ENCODE results near the gene SLX9.

The SLX9 gene

DNA sequence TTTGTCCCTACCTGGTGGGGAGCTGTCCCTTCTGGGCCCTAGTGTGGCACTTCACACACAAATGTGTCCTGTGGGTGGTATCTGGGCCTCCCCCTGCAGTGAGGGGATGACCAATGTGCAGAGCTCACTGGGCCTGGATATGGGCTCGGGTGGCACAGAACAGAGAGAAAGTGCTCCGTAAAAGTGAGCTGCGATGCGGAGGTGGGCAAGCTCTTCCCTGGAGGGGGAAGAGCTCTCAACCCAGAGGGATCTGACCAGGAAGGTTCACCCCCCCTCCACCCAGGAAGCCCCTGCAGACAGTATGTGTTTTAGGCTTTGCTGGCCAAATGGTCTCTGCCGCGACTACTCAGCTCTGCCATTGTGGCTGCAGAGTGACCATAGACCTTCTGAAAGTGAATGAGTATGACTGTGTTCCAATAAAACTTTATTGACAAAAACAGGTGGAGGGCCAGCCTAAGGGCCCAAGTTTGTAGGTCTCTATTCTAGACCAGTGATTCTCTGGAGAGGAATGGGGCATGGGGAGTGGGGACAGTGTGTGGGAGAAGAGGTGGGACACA lies 10.5 kb upstream of the SLX9 start:
- peak overlapping the region; percentile 68 for H3K4me3 Mint-ChIP-seq
- no peaks in the 10 kb centered on the region for H3K9me3 Mint-ChIP-seq (ENCODE audit: low read depth)
- peak overlapping the region; percentile 86 for H3K27ac Mint-ChIP-seq
- no peaks in the 10 kb centered on the region for H3K27me3 Mint-ChIP-seq
- H3K4me1 Mint-ChIP-seq (ENCODE audit: low read depth): peaks cover 66% of the 10 kb centered on the region
- H3K36me3 Mint-ChIP-seq: no peaks in the 10 kb centered on the region

DNA sequence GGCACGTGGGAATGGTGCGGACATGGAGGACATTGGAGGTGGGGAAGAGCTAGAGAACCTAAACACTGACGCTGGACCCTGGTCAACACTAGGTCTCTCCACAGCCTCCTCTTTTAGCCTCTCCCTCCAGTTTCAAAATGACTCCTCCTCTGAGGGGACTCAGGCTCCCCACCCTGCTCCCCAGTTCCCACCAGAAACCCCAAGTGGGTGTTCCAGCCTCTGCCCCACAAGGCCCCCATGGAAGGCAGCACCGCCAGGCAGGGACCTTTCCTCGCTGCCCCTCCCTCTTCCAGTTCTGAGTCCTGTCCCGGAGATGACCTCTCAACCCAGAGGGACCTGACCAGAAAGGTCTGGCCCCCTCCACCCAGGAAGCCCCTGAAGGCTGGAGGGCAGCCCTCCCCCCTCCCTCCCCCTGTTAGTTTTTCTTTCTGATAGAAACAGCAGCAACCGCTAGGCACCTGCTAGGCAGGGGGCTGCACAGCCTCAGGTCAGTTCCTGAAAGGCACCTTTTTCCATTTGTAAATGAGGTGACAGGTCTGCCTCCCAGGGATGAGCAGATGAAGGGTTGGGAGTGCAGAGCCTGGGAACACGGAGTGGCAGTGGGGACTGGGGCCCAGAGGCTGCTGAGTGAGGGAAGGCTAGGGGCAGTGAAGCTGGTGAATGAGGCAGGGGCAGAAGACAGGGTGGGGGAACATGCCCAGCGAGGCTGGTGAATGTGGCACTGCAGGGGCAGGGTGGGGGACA lies 9.9 kb upstream of the SLX9 start:
- Mint-ChIP-seq H3K4me3 (peak overlapping the region; percentile 86), H3K27ac (peak overlapping the region; percentile 86), H3K27me3 (no peaks in the 10 kb centered on the region), H3K4me1 (ENCODE audit: low read depth) (peaks cover 60% of the 10 kb centered on the region), H3K36me3 (no peaks in the 10 kb centered on the region), H3K9me3 (ENCODE audit: low read depth) (no peaks in the 10 kb centered on the region)

DNA sequence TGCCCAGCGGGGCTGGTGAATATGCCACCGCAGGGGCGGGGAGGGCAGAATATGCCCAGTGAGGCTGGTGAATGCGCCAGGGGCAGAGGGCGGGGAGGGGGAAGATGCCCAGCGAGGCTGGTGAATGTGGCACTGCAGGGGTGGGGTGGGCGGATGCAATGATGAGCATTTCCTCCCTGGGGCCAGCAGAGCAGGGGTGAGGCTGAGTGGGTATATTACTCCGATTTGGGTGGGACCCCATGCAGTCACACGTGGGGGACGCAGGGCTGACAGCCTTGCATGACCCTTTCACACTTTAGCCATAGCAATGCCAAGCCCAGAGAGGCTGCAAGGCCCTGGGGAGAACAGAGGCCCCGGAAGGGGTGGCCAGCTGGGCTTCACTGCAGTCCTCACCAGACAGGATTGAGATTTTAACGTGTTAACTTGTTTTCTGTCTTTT lies 9.3 kb upstream of the SLX9 start:
- Mint-ChIP-seq H3K9me3 (ENCODE audit: low read depth) (no peaks in the 10 kb centered on the region), H3K27me3 (no peaks in the 10 kb centered on the region), H3K4me1 (ENCODE audit: low read depth) (peaks cover 54% of the 10 kb centered on the region), H3K36me3 (no peaks in the 10 kb centered on the region), H3K4me3 (peak overlapping the region; percentile 86), H3K27ac (peak overlapping the region; percentile 79)

DNA sequence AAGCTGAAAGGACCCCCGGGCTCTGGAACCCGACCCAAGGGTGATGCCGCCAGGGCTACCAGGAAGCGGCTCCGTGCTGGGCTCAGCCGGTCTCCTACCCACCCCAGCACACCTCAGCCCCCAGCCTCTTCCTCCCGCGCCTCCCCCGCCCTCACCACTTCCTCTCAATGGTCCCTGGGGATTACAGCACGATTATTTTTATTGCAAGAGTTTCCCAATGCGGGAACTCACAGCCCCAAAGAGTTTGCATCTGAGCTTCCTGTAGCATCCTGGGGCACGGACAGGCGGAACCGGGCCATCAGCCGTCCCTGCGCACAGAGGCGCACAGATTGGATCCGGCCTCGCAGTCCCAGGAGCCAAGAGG lies 8.7 kb upstream of the SLX9 start:
- Mint-ChIP-seq H3K27ac (peak overlapping the region; percentile 78), H3K9me3 (ENCODE audit: low read depth) (no peaks in the 10 kb centered on the region), H3K36me3 (no peaks in the 10 kb centered on the region), H3K4me3 (peak overlapping the region; percentile 86), H3K4me1 (ENCODE audit: low read depth) (peaks cover 49% of the 10 kb centered on the region), H3K27me3 (no peaks in the 10 kb centered on the region)

DNA sequence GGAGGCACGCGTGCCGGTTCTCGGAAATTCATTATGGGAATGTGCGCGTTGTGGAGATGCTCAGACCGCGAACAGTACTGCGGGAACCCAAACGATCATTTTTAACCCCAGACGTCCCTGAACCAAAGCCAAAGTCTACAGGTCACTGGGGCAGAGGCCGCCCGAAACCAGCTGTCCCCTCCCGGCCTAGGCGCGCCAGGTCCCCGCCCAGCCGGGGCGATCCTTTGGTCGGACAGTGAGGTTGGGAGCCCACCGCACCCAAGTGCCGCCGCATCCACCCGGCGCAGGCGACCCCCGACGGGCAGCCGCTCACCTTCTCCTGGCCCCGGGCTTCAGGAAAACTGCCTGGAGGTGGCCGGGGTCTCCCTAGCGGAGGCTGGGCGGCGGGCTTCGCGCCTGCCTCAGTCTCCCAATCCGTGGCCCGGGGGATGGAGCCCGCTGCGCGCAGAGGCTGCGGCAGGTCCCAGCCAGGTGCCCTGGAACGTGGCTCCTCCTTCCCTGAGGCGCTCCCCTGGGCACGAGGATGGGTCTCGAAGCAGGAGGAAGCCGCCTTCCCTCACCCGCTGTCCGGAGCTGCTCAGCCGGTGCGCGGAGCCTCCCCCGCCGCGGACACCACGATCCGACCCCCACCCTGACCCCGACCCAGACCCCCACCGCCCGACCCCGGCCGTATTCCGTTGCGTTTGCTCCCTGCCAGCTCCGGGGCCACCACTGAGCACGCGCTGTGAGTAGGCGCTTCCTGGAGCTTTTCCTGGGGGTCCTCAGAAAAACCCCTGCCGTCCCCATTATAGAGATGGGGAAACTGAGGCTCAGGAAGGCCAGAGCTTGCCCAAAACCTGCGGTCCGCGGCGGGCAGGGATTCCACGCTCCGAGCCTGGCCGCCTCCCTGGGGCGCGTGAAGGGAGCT lies 8.1 kb upstream of the SLX9 start:
- no peaks in the 10 kb centered on the region for H3K27me3 Mint-ChIP-seq
- peaks cover 43% of the 10 kb centered on the region for H3K4me1 Mint-ChIP-seq (ENCODE audit: low read depth)
- H3K4me3 Mint-ChIP-seq: peak overlapping the region; percentile 86
- peak overlapping the region; percentile 78 for H3K27ac Mint-ChIP-seq
- no peaks in the 10 kb centered on the region for H3K9me3 Mint-ChIP-seq (ENCODE audit: low read depth)
- H3K36me3 Mint-ChIP-seq: no peaks in the 10 kb centered on the region

DNA sequence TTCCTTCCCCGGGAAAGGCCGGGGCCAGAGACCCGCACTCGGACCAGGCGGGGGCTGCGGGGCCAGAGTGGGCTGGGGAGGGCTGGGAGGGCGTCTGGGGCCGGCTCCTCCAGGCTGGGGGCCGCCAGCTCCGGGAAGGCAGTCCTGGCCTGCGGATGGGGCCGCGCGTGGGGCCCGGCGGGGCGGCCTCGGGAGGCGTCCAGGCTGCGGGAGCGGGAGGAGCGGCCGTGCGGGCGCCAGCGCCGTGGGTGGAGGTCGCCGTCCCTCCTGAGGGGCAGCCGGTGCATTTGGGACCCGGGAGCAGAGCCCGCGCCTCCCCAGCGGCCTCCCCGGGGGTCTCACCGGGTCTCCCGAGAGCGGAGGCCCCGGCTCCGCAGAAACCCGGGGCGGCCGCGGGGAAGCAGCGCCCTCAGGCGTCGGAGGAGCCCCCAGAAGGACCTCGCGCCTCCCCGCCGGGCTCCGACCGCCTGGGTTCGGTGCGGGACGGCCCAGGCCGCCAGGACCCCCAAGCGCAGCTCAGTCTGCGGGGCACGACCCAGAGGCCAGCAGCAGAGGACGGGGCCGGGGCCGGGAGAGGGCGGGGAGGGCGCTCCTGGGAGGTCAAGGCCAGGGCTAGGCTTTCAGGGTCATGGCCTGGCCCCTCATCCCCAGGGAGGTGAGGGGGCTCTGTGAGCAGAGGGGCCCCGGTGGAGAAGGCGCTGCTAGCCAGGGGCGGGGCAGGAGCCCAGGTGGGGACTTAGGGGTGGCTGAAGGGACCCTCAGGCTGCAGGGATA lies 7.2 kb upstream of the SLX9 start:
- no peaks in the 10 kb centered on the region for H3K36me3 Mint-ChIP-seq
- peaks cover 36% of the 10 kb centered on the region for H3K4me1 Mint-ChIP-seq (ENCODE audit: low read depth)
- no peaks in the 10 kb centered on the region for H3K9me3 Mint-ChIP-seq (ENCODE audit: low read depth)
- peak overlapping the region; percentile 73 for H3K4me3 Mint-ChIP-seq
- no peaks in the 10 kb centered on the region for H3K27me3 Mint-ChIP-seq
- no peak overlapping the region for H3K27ac Mint-ChIP-seq

DNA sequence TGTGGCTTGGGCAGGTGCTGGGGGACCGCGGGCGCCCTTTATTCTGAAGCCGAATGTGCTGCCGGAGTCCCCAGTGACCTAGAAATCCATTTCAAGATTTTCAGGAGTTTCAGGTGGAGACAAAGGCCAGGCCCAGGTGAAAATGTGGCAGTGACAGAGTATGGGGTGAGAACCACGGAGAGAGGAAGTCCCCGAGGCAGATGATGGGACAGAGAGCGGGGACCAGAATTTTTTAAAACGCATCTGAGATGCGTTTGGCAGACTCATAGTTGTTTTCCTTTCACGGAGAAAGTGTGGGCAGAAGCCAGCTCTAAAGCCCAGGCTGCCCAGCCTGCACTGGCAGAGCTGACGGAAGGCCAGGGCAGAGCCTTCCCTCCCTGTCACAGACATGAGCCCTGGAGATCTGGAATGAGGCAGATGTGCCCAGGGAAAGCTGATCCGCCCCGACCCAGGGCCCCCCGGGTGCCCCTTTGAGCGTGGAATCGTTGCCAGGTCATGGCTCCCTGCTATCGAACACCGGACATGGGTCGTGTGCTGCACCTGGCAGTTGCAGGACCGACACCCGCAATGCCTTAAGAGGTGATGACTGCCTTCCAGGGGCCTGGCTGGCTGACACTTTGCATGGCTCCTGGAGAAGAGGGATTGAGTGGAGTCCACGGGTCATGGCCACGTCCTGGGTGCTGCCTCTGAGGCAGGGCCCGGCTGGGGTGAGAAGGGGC lies 6.5 kb upstream of the SLX9 start:
- Mint-ChIP-seq H3K4me3 (no peak overlapping the region), H3K27me3 (no peaks in the 10 kb centered on the region), H3K36me3 (no peaks in the 10 kb centered on the region), H3K27ac (no peak overlapping the region), H3K9me3 (ENCODE audit: low read depth) (no peaks in the 10 kb centered on the region), H3K4me1 (ENCODE audit: low read depth) (peaks cover 30% of the 10 kb centered on the region)

DNA sequence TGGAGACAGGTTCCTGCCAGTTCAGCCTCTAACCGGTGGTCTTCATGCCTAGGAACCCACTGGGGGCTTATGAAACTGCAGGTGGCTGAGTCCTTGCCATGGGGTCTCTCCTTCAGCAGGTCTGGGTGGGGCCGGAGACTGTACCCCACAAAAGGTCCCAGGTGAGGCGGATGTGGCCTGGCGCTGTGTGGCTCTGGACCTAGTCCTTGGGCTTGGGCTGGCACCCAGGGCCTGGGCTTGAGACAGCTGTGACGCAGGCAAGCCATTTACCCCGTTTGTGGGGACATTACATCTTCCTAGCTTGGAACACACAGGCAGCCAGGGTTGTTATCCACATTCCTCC lies 5.9 kb upstream of the SLX9 start:
- H3K4me3 Mint-ChIP-seq: no peak overlapping the region
- no peaks in the 10 kb centered on the region for H3K36me3 Mint-ChIP-seq
- H3K9me3 Mint-ChIP-seq (ENCODE audit: low read depth): no peaks in the 10 kb centered on the region
- no peak overlapping the region for H3K27ac Mint-ChIP-seq
- H3K27me3 Mint-ChIP-seq: no peaks in the 10 kb centered on the region
- H3K4me1 Mint-ChIP-seq (ENCODE audit: low read depth): peaks cover 26% of the 10 kb centered on the region

DNA sequence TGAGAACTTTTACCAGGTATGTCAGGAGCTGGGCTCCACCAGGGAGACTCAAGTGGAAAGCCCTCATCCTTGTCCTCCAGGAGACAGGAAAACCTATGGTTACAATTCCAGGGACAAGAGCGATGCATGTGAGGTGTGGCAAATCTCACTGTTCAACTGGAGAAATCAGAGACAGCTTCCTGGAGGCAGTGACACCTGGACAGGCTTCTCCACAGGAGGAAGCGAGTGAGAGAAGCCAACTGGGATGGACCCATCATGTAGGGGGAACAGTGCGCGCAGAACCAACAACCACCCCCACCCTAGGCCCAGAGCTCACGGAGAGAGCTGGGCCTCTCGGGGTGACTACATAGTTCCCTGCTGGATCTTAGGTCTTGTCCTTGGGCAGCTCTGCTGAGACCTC lies 5.6 kb upstream of the SLX9 start:
- Mint-ChIP-seq H3K27ac (no peak overlapping the region), H3K4me1 (ENCODE audit: low read depth) (peaks cover 26% of the 10 kb centered on the region), H3K9me3 (ENCODE audit: low read depth) (no peaks in the 10 kb centered on the region), H3K27me3 (no peaks in the 10 kb centered on the region), H3K4me3 (no peak overlapping the region), H3K36me3 (no peaks in the 10 kb centered on the region)

DNA sequence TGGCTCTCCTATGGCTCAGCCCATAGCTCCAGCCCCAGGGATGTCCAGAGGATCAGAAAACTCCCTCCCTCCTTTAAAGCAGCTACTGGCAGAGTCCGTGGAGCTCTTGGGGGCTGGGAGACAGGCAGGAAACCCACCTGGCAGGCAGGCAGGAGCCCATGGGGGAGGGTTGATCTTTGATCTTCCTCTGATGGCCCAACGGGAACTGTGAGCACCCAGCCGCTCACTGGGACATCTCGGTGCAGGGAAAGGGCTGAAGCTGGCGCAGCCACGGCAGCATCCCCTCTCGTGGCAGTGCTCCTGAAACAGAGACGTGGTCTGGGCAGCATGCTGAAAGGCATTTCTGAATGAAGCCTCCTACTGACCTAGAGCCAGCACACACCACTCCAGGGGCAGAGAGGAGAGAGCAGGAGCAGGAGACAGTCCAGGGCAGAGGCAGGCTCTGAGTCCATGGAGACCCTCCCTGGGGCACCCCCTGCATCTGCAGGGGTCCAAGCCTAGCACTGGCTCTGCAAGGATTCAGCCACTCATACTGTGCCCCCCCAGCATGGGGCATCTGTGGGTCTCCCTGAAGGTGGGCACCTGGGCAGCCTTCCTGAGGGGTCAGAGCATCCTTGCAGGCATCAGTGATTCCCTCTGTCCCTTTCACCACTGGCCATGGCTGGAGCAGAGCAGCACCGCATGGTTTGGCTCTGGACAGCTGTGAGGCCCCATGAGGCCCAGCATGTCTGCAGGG lies 4.9 kb upstream of the SLX9 start:
- Mint-ChIP-seq H3K4me1 (ENCODE audit: low read depth) (peaks cover 20% of the 10 kb centered on the region), H3K27ac (no peak overlapping the region), H3K4me3 (no peak overlapping the region), H3K9me3 (ENCODE audit: low read depth) (no peaks in the 10 kb centered on the region), H3K27me3 (no peaks in the 10 kb centered on the region), H3K36me3 (no peaks in the 10 kb centered on the region)

DNA sequence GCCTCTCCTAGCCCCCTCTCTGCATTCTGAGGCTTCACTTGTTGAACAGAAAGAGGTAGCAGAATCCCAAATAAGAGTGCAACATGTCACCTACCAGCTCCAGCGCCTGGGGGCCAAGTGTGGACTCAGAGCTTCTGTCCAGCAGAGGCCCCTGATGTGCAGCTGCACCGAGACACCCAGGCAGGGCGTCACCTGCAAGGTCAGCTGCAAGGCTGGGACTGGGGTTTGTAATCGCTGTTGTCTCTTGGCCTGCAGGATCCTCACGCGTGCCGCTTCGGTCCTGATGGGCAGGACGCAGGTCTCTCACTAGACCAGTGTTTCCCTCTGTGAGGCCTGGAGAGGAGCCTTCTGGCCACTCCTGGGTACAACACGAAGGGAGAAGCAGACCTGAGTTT lies 4.3 kb upstream of the SLX9 start:
- H3K4me1 Mint-ChIP-seq (ENCODE audit: low read depth): peaks cover 18% of the 10 kb centered on the region
- no peak overlapping the region for H3K27ac Mint-ChIP-seq
- no peaks in the 10 kb centered on the region for H3K9me3 Mint-ChIP-seq (ENCODE audit: low read depth)
- no peak overlapping the region for H3K4me3 Mint-ChIP-seq
- no peaks in the 10 kb centered on the region for H3K36me3 Mint-ChIP-seq
- H3K27me3 Mint-ChIP-seq: no peaks in the 10 kb centered on the region

DNA sequence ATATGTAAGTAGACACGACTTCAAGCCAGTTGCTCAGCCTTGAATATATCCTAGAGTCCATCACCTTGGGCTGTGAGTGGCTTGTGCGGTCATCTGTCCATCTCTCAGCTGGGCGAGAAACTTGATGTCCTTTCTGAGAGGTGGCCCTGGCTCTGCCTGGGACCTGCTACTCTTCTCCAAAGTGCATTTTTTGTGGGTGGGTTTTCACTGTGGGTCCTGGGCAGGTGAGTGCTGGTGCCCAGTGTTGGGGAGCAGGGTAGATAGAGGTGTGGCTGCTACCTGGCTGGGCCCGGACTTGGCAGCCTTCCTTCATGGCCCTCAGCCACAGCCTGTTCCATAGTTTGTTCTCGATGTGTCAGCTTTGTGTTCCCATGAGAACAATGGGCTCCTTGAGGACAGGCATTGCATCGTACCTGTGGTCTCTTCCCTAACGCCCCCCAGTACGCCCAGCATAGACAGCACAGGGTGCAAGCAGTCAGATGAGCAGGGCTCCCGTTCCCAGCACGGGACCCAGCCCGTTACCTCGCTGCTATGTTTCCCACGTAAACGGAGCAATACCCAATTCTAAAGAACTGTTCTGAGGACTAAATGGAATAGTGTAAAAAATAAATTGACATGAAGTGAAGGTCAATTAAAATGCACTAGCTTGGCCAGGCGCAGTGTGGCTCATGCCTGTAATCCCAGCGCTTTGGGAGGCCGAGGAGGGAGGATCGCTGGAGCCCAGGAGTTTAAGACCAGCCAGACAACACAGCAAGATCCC lies 877 bp upstream of the SLX9 start:
- no peaks in the 10 kb centered on the region for H3K27me3 Mint-ChIP-seq
- peak overlapping the region; percentile 84 for H3K27ac Mint-ChIP-seq
- no peaks in the 10 kb centered on the region for H3K9me3 Mint-ChIP-seq (ENCODE audit: low read depth)

DNA sequence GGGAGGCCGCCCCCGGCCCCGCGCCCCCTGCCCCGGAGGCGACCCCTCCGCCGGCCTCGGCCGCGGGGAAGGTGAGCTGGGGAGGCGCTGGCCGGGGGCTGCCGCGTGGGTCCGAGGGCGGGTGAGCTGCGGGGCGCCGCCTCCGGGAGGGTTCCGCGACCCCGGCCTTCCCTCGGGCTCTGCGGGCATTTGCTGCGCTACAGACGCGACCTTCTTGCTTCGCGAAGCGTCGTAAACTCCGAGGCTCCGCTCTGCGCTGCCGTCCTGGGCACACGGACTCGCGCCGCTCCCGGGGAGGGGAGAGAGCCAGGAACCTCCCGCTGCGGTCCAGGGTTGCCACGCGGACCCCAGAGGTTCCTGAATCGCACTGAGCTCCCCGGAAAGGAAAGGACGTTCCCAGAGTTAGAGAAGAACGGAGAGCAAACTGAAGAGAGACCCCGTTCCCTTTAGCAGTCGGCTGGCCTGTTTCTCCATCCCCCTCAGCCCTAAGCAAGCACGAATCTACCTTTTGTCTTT lies 345 bp downstream of the SLX9 start:
- H3K27ac Mint-ChIP-seq: peak overlapping the region; percentile 73
- H3K9me3 Mint-ChIP-seq (ENCODE audit: low read depth): no peaks in the 10 kb centered on the region
- H3K27me3 Mint-ChIP-seq: no peaks in the 10 kb centered on the region
- peaks cover 41% of the 10 kb centered on the region for H3K4me1 Mint-ChIP-seq (ENCODE audit: low read depth)
- no peaks in the 10 kb centered on the region for H3K36me3 Mint-ChIP-seq
- peak overlapping the region; percentile 96 for H3K4me3 Mint-ChIP-seq

More for the DNA sequence above, 877 bp upstream of the SLX9 start:
- Mint-ChIP-seq H3K36me3 (no peaks in the 10 kb centered on the region), H3K4me3 (peak overlapping the region; percentile 90), H3K4me1 (ENCODE audit: low read depth) (peaks cover 36% of the 10 kb centered on the region)
